Activated CD4-positive, alpha-beta T cell treated with anti-CD3 and anti-CD28 coated beads, Interleukin-2, Interleukin-4, amounts not matched to agents 100 ng/mL and 50 ng/mL, durations not matched to agents 16 hours and 8 hours (primary cell): ENCODE measurements around the gene PGA4.
"Not testable (repeated sequence)": the region's sequence is repeated elsewhere in the genome, so short reads cannot be mapped to it uniquely, and the experiment has no call there.

Experiments used
- DNase-seq: peaks from one replicate; pipeline ENCODE4 v3.0.0-alpha.2; 2020; ENCODE audit warnings: low spot score

The PGA4 gene

DNA sequence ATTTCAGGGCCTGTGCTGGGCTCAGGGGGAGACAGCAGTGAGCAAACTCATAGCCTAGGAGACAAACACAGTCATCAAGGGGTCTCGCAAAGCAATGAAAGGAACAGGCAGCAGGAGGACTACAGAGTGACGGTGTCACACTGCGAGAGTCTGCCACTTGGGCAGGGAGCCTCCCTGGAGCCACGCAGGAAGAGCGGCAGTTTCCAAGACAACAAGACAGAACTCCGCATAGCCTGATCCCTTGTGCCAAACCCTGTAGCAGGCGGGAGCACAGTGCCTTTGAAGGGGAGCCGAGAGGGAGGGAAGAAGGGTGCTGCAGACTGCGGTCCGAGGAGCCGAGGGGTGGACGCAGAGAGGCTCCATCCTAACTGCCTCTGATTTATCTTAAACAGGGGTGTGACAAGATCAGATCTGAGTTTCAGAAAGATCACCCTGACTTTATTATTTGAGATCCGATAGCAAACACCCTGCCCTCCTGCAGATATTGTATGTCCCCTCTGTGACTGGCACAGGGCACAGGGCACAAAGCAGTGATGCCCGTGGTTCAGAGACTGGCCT is 17.6 kb upstream of the PGA4 start:
- DNase-seq = not testable (repeated sequence)

DNA sequence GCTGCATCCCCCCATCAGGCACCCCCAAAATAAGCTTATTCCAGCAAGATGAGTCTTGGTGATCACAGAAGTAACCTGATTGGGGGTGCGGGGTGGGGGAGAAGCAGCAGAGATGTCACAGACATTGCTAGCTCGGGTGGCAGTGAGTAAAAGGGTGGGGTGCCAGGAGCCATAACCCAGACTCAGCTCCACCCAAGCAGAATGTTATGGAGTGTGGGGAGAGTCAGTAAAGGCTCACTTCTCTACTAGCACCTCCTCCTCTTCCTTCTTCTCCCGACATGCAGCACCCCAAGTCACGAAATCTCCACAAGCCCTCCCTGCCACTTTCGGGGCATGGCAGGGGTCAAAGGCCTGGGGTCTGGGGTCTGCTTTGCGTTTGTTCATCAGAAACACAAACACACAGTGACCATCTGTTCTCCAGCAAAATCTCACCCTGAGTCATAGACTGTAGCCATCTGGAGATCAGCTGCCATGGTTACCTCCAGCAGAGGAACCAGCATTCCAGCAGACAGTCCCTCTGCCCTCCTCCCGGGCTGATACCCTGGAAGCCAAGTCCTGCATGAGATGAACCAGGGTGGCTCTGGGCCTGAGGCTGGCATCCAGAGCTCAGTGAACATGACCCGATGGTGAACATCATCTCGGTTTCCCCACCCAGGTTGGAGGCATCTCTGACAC is 14.4 kb upstream of the PGA4 start:
- DNase-seq = not testable (repeated sequence)

DNA sequence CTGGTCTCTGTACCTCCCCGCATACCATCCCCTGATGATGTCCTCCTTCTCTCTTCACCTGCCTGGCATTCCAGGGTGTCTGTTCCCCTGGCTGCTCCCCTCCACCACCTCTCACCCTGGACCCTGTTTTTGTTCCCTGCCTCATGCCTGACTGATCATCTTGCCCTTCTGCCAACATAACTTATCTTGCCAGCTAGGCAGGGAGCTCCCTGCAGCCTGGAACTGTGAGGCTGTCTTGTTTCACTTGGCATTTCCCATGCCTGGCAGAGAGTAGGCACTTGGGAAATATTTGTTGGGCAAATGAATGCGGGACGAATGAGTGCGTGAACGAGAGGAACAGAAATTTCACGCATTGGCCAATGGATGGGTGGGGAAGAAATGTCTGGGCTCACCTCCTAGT is 11.5 kb upstream of the PGA4 start:
- not testable (repeated sequence) for DNase-seq

DNA sequence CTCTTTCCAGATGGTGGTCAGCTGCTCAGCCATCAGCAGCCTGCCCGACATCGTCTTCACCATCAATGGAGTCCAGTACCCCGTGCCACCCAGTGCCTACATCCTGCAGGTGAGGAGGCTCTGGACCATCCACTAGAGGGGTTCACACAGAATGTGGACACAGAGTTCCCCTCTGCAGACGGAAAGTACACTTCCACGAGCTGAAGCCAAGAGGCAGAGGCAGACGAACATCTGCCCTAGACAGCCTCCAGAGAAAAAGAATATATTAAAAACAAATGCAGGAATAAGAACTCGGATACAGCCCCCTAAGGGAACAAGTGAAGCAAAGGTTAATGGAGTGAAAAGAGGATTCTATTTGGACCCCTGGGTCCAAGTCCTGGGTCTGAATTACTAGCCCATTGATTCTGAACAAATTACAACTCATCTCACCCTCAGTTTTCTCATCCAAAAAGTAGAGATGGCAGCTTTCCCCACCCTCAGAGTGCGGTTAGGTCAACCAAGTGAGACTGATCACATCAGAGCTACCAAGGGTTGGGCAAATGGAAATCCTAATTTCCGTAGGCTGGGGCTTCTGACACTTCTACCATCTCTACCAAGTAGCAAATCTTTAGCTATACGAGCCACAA is 10.7 kb upstream of the PGA4 start:
- not testable (repeated sequence) for DNase-seq

DNA sequence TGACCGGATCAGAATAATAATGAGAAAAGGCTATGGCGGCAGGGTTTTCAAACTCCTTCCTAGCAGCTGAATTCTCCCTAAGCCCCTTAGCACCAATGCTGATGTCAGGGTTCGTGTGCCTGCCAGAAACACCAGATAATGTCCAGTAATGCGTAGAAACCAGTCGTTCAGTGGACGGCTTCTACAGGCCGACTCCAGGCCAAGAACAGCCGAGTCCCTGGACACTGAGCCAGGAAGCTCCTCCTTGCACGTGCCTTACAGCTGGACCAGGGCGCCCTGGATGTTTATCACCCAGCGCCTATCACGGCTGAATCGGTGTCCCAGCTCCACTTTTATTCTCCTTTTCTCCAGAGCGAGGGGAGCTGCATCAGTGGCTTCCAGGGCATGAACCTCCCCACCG is 9.9 kb upstream of the PGA4 start:
- not testable (repeated sequence) for DNase-seq

DNA sequence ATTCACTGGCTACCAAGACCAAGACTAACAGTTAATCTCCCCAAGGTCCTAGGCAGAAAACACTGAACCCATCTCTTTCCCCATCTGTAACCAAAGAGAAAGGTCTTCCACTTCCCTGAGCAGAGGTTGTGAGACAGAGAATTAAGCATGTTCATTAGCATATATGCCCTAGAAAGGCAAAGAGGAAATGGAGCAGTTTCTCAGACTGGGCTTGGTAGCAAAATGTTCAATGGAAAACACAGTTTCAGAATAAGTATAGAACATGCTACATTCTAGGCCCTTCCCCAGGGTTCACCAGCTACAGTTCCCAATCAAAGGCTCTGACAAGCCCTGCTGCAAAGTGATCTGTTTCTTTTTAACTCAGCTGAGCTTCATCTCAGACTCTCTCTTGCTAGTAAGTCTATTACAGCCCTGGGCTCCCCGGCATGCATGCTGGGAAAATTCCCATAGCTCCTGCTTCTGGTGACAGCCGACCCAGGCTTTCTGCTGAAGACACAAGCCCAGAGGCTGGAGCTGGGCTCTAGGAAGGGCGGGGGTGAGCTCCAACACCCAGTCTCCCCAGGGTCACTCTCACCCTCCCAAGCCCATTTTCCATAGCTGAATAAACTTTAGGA is 8.3 kb upstream of the PGA4 start:
- not testable (repeated sequence) for DNase-seq

DNA sequence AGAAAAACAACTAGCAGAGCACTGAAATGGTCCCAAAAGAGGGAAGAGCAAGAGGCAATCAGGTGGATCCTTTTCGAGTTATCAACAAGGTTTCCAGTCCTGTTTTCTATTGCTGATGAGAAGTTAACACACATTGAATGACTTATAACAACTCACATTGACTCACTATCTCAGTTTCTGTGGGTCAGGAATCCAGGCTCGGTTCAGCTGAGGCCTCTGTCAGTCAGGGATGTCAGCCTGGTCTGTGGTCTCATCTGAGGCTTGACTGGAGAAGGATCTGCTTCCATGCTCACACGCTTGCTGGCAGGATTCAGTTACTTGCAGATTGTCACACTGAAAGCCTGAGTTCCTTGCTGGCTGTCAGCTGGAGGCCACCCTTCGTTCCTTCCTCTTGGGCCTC is 3.8 kb upstream of the PGA4 start:
- not testable (repeated sequence) for DNase-seq

DNA sequence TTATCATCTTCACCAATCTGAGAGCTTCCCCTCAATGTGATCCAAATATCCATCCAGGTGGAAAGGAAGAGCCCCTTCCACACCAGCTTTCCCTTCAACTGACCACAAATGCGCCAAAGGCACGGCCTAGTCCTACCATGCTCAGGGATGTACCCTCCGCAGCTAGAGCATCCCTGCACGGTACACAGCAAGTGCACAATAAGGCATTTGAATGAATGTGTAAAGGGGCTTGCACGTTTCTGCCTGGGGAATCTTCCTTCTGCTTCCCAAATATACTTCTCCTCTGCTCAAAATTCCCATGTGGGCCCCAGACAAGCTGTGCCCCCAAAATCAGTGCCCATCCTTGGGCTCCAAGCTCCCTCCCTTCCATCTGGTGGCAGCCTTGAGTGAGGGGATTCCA is 3.1 kb upstream of the PGA4 start:
- not testable (repeated sequence) for DNase-seq

DNA sequence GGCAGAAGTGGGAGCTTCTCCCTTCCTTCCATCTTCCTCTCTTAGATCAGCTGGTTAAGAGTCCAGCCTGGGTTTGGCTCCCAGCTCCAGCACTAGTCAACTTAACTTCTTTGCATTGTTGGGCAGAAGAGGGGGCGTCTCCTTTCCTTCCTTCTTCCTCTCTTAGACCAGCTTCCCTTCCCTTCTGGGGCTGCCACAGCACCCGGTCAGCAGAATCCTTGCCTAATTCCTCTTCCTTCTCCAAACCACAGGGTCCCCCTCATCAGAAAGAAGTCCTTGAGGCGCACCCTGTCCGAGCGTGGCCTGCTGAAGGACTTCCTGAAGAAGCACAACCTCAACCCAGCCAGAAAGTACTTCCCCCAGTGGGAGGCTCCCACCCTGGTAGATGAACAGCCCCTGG is 545 bp downstream of the PGA4 start:
- not testable (repeated sequence) for DNase-seq

DNA sequence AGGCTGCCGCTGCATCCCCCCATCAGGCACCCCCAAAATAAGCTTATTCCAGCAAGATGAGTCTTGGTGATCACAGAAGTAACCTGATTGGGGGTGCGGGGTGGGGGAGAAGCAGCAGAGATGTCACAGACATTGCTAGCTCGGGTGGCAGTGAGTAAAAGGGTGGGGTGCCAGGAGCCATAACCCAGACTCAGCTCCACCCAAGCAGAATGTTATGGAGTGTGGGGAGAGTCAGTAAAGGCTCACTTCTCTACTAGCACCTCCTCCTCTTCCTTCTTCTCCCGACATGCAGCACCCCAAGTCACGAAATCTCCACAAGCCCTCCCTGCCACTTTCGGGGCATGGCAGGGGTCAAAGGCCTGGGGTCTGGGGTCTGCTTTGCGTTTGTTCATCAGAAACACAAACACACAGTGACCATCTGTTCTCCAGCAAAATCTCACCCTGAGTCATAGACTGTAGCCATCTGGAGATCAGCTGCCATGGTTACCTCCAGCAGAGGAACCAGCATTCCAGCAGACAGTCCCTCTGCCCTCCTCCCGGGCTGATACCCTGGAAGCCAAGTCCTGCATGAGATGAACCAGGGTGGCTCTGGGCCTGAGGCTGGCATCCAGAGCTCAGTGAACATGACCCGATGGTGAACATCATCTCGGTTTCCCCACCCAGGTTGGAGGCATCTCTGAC is 4.5 kb downstream of the PGA4 start:
- DNase-seq = not testable (repeated sequence)

DNA sequence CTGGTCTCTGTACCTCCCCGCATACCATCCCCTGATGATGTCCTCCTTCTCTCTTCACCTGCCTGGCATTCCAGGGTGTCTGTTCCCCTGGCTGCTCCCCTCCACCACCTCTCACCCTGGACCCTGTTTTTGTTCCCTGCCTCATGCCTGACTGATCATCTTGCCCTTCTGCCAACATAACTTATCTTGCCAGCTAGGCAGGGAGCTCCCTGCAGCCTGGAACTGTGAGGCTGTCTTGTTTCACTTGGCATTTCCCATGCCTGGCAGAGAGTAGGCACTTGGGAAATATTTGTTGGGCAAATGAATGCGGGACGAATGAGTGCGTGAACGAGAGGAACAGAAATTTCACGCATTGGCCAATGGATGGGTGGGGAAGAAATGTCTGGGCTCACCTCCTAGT is 7.3 kb downstream of the PGA4 start:
- DNase-seq = not testable (repeated sequence)

DNA sequence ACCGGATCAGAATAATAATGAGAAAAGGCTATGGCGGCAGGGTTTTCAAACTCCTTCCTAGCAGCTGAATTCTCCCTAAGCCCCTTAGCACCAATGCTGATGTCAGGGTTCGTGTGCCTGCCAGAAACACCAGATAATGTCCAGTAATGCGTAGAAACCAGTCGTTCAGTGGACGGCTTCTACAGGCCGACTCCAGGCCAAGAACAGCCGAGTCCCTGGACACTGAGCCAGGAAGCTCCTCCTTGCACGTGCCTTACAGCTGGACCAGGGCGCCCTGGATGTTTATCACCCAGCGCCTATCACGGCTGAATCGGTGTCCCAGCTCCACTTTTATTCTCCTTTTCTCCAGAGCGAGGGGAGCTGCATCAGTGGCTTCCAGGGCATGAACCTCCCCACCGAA is 8.9 kb downstream of the PGA4 start:
- not testable (repeated sequence) for DNase-seq

DNA sequence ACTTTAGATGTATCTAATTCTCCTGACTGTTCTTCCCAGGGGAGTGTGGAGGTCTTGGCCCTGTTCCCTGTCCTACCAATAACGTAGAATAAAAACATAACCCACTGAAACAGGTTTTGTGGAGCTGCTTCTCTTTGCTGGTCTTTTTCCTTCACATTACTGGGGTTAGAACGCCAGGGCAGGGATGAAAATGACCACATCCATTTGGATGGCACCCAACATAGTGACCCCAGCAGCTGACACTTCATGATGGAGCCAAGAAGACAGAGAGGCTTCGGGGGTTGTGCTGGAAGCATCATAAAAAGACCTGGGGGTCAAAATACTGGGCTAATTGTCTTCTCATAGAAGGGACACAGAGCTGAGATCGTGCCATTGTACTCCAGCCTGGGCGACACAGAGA is 9.4 kb downstream of the PGA4 start:
- not testable (repeated sequence) for DNase-seq

DNA sequence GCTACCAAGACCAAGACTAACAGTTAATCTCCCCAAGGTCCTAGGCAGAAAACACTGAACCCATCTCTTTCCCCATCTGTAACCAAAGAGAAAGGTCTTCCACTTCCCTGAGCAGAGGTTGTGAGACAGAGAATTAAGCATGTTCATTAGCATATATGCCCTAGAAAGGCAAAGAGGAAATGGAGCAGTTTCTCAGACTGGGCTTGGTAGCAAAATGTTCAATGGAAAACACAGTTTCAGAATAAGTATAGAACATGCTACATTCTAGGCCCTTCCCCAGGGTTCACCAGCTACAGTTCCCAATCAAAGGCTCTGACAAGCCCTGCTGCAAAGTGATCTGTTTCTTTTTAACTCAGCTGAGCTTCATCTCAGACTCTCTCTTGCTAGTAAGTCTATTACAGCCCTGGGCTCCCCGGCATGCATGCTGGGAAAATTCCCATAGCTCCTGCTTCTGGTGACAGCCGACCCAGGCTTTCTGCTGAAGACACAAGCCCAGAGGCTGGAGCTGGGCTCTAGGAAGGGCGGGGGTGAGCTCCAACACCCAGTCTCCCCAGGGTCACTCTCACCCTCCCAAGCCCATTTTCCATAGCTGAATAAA is 10.5 kb downstream of the PGA4 start:
- DNase-seq = not testable (repeated sequence)

DNA sequence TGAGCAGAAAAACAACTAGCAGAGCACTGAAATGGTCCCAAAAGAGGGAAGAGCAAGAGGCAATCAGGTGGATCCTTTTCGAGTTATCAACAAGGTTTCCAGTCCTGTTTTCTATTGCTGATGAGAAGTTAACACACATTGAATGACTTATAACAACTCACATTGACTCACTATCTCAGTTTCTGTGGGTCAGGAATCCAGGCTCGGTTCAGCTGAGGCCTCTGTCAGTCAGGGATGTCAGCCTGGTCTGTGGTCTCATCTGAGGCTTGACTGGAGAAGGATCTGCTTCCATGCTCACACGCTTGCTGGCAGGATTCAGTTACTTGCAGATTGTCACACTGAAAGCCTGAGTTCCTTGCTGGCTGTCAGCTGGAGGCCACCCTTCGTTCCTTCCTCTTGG is 15.0 kb downstream of the PGA4 start:
- not testable (repeated sequence) for DNase-seq

DNA sequence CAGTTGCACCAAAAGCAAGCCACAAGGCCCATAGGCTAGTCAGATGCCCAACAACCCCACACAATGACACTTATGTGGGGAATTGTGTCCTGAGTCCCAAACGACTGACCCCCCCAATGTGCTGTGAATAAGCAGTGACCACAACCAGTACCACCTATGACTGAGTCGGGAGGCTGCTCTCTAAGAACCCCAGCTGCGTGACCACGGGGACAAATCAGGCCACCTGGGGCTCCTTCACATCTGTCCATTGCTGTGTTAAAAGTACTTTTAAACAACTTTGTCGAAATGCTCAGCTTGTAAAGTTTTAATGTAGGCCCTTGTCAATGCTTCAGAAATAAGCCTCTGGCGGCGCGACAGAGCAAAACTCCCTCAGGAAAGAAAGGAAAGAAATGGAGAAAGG is 18.1 kb downstream of the PGA4 start:
- not testable (repeated sequence) for DNase-seq

DNA sequence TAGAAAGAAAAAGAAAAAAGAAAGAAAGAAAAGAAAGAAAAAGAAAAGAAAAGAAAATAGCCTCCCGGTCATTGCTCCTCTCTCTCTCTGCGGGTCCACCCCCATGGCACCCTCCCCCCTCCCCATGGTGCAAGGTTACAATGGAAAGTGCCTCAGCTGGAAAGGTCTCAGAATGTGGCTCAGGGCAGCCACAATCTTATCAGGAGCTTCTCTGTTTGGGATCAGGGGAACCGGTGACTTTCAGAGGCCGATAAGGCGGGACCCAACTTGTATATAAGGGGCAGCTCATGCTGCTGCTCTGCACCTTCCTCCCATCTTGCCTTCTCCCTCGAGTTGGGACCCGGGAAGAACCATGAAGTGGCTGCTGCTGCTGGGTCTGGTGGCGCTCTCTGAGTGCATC is 18.7 kb downstream of the PGA4 start, which contains the start of gene PGA5:
Gene PGA5, plus strand, starts transcription at position 301 of the 400 bp plus-strand sequence. Its CDS starts 52 bp downstream, at position 353.
- DNase-seq = not testable (repeated sequence)

DNA sequence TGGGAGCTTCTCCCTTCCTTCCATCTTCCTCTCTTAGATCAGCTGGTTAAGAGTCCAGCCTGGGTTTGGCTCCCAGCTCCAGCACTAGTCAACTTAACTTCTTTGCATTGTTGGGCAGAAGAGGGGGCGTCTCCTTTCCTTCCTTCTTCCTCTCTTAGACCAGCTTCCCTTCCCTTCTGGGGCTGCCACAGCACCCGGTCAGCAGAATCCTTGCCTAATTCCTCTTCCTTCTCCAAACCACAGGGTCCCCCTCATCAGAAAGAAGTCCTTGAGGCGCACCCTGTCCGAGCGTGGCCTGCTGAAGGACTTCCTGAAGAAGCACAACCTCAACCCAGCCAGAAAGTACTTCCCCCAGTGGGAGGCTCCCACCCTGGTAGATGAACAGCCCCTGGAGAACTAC is 19.4 kb downstream of the PGA4 start:
- not testable (repeated sequence) for DNase-seq

DNA sequence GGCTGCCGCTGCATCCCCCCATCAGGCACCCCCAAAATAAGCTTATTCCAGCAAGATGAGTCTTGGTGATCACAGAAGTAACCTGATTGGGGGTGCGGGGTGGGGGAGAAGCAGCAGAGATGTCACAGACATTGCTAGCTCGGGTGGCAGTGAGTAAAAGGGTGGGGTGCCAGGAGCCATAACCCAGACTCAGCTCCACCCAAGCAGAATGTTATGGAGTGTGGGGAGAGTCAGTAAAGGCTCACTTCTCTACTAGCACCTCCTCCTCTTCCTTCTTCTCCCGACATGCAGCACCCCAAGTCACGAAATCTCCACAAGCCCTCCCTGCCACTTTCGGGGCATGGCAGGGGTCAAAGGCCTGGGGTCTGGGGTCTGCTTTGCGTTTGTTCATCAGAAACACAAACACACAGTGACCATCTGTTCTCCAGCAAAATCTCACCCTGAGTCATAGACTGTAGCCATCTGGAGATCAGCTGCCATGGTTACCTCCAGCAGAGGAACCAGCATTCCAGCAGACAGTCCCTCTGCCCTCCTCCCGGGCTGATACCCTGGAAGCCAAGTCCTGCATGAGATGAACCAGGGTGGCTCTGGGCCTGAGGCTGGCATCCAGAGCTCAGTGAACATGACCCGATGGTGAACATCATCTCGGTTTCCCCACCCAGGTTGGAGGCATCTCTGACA is 23.3 kb downstream of the PGA4 start:
- DNase-seq = not testable (repeated sequence)

DNA sequence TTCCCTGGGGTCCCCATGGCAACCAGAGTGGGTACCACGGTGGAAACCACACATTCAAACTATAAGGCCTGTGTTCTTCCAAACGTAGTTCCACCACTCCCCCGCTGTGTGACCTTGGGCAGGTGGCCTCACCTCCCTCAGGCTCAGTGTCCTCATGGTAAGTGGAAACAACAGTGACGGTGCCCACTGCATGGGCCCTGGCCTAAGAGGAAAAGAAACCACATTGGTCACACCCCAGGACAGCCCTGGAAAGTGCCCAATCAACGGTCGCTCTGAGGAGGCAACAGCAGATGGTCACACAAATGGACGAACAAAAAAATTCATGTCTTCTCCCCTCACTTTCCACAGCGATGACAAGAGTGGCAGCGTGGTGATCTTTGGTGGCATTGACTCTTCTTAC is 25.9 kb downstream of the PGA4 start:
- DNase-seq = not testable (repeated sequence)

DNA sequence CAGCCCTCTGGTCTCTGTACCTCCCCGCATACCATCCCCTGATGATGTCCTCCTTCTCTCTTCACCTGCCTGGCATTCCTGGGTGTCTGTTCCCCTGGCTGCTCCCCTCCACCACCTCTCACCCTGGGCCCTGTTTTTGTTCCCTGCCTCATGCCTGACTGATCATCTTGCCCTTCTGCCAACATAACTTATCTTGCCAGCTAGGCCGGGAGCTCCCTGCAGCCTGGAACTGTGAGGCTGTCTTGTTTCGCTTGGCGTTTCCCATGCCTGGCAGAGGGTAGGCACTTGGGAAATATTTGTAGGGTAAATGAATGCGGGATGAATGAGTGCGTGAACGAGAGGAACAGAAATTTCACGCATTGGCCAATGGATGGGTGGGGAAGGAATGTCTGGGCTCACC is 27.1 kb downstream of the PGA4 start:
- DNase-seq = not testable (repeated sequence)
